Airway epithelial cell (primary cell): ENCODE results near the gene LTBR. TPM values are rescaled to one million over a fixed set of nuclear protein-coding genes. Genes with fewer than 3 reads are reported as not detected.

Experiments
- total RNA-seq: library from RNA; depleted of rRNA; stranded (reverse); fragments of >200 nt; gene quantifications from 2 replicates; pipeline ENCODE4 v1.2.3, GENCODE V29; 2015

The LTBR gene
- 197 and 205 TPM in 2 replicates for total RNA-seq

DNA sequence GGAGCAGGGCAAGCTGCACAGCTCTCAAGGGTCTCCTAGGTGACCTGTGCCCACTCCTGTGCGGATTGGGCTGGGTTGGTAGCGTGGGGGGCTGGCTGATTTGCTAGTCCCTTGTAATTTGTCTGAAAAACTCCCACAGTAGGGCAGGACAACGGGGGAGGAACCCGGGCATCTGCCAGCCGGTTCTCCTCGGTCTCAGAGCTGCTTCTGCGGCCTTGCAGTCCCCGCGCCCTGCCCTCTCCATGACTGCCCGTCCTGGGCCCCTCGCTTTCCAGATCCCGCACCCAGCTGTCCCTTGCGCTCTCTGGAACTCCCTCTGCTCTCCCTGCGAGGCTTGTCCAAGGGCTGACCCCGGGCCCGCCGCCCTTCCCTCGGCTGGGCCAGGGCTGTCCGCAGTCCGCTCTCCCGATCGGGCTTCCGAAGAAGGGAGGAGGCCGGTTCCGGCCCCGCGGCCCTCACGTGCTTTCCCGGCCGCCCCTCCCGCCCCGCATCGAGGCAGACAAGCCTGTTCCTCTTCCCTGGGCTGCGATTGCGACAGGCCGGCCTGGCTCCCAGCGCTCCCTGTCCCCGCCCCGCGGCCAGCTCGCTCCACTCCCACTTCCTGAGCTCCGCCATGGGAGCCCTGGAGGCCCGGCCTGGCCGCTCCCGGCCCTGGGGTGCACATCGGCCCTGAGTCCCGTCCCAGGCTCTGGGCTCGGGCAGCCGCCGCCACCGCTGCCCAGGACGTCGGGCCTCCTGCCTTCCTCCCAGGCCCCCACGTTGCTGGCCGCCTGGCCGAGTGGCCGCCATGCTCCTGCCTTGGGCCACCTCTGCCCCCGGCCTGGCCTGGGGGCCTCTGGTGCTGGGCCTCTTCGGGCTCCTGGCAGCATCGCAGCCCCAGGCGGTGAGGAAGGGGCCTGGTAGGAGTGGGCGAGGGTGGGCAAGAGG, at the start of gene LTBR:
Gene LTBR (plus strand): TSS at position 591 of the 927 bp plus-strand sequence. CDS start 197 bp downstream, at position 788.

DNA sequence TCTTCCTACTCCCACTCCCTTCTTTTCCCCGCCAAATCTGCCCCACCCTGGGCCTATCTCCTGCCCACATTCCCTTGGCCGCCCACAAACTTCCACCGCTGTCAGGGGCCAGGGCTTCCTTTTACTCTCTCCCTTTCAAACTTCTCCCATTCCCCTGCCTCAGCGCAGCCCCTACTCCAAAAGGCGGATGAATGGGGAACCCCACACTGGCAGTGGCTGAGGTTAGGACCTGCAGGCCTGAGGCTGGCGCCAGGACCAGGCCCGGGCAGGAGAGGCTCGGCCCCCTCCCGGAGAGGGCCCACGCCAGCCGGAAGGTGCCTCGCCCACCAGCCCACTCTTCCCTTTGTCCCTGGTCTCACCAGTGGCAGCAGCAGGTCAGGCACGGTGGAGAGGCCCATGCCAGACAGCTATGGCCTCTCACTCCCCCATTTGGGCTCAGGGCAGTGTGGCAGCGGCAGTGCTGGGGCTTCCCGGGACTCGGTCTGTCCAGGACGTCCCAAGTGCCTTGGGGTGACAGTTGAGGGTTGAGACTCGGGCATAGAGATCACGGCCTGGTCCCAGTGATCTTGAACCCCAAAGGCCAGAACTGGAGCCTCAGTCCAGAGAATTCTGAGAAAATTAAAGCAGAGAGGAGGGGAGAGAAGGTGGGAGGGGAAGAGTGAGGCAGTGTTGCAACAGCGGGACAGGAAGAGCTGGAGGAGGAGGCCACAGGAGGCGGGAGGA, 42.4 kb upstream of the LTBR start, which contains the start of gene TNFRSF1A:
Gene TNFRSF1A (minus strand): TSS at position 660 of the 723 bp plus-strand sequence. CDS start 262 bp downstream, at position 398.

DNA sequence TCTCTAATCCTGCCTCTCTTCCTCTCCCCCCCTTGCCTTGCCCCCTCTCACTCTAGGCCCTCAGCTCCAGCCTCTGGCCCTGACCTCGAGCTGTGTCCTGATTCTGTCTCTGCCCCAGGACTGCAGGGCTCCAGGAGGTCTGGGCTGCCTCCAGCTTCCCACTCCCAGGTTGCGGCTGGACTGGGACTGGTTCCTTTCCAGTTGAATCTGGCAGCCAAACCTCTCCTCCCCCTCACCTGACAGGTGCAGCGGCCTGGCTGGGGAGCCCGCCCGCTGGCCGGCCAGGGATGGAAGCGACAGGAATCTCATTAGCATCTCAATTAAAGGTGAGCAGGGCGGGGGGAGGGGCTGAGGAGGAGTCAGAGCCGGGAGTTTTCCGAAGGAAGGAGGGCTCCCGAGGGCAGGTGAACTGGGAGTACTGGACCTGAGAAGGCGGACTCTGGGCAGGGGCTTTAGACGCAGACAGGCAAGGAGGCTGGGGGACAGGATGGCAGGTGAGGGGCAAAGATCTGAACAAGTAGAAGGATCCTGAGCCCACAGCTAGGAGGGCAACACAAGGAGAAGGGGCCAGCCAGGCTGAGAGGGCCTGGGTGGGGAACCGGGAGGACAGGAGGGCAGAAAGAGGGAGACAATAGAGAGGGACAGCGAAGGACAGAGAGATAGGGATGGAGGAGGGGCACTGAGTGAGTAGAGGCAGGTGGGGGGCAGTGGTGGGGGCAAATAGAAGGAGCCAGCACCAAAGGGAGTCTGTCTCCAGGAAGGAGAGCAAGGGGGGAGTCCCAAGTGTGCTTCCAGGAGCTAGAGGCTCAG, 8.5 kb upstream of the LTBR start, which contains the start of gene SCNN1A:
Gene SCNN1A (minus strand): TSS at position 295 of the 810 bp plus-strand sequence. CDS start 780 bp downstream, outside the sequence.

Other genes with a start within 250 kb of the LTBR start
- gene CD9, start 183.8 kb upstream of the LTBR start, total RNA-seq = 636 and 643 TPM in 2 replicates
- gene PLEKHG6, start 73.5 kb upstream of the LTBR start, total RNA-seq = 21.9 and 24.0 TPM in 2 replicates
- 149 and 283 TPM in 2 replicates for gene TNFRSF1A, start 42.1 kb upstream of the LTBR start, total RNA-seq
- 88.7 and 91.7 TPM in 2 replicates for gene SCNN1A, start 8.6 kb upstream of the LTBR start, total RNA-seq
- not detected in 2 replicates for gene CD27, start 60.8 kb downstream of the LTBR start, total RNA-seq
- 2.5 and 3.0 TPM in 2 replicates for gene TAPBPL, start 67.9 kb downstream of the LTBR start, total RNA-seq
- gene VAMP1, start 86.5 kb downstream of the LTBR start, total RNA-seq = 1.8 and 2.9 TPM in 2 replicates
- gene MRPL51, start 109.1 kb downstream of the LTBR start, total RNA-seq = 116 and 153 TPM in 2 replicates
- 87.6 and 120 TPM in 2 replicates for gene NCAPD2, start 109.9 kb downstream of the LTBR start, total RNA-seq
- 8,018 and 11,435 TPM in 2 replicates for gene GAPDH, start 150.4 kb downstream of the LTBR start, total RNA-seq
- 1.8 and 3.3 TPM in 2 replicates for gene IFFO1, start 171.9 kb downstream of the LTBR start, total RNA-seq
- 46.7 and 47.1 TPM in 2 replicates for gene NOP2, start 184.1 kb downstream of the LTBR start, total RNA-seq
- gene CHD4, start 223.2 kb downstream of the LTBR start, total RNA-seq = 180 and 243 TPM in 2 replicates